T-helper 2 cell (primary cell): ENCODE results near the gene RBM48.
"Not testable (repeated sequence)": the region's sequence is repeated elsewhere in the genome, so short reads cannot be mapped to it uniquely, and the experiment has no call there.

Source experiments
- DNase-seq, 5 experiments: peaks; one replicate each; pipeline versions ENCODE4 v3.0.0 to v3.0.0-alpha.2; 2012 to 2022
- total RNA-seq, 2 donors: gene quantifications; one replicate each; lab custom pipeline; 2026; lab: John Stamatoyannopoulos, UW

RBM48 gene
- 35.2 to 45.9 reads per million in 2 donors for total RNA-seq

GRCh38 chr7:92528188-92528957 is at the start of gene RBM48, which contains the start of gene PEX1:
RBM48 (plus strand) TSS chr7:92528795; CDS start chr7:92528814, 19 bp downstream.
PEX1 (minus strand) TSS chr7:92528520; CDS start chr7:92528435, 85 bp downstream.
- DNase-seq, result peak; percentile 90 to 100 (median 94)

- not testable (repeated sequence) for DNase-seq
These were observed 49.4 kb upstream of the RBM48 start for GRCh38 chr7:92479146-92479545.

GRCh38 chr7:92483624-92484023 is 45.0 kb upstream of the RBM48 start:
- not testable (repeated sequence) for DNase-seq

- not testable (repeated sequence) for DNase-seq
These were observed 44.4 kb upstream of the RBM48 start for GRCh38 chr7:92484226-92484625.

- DNase-seq, result no peak
These were observed 43.2 kb upstream of the RBM48 start for GRCh38 chr7:92485267-92485892.

- no peak for DNase-seq
These were observed 42.6 kb upstream of the RBM48 start for GRCh38 chr7:92485974-92486373.

GRCh38 chr7:92487804-92488203 is 40.8 kb upstream of the RBM48 start:
- no peak for DNase-seq

GRCh38 chr7:92489634-92490033 is 39.0 kb upstream of the RBM48 start:
- no peak for DNase-seq

- no peak for DNase-seq
These were observed 31.7 kb upstream of the RBM48 start for GRCh38 chr7:92496876-92497275.

GRCh38 chr7:92498557-92498956 is 30.0 kb upstream of the RBM48 start:
- DNase-seq, result peak in 1 of 5 experiments; percentile 79

GRCh38 chr7:92503767-92504166 is 24.8 kb upstream of the RBM48 start:
- peak in 1 of 5 experiments; percentile 6 for DNase-seq

GRCh38 chr7:92504563-92504962 is 24.0 kb upstream of the RBM48 start:
- no peak for DNase-seq

GRCh38 chr7:92506363-92506762 is 22.2 kb upstream of the RBM48 start:
- no peak for DNase-seq

GRCh38 chr7:92508946-92509345 is 19.6 kb upstream of the RBM48 start:
- DNase-seq, result no peak

- DNase-seq, result no peak
These were observed 15.3 kb upstream of the RBM48 start for GRCh38 chr7:92513167-92513902.

GRCh38 chr7:92517631-92518030 is 11.0 kb upstream of the RBM48 start:
- DNase-seq, result no peak

- no peak for DNase-seq
These were observed 8.6 kb upstream of the RBM48 start for GRCh38 chr7:92520024-92520423.

GRCh38 chr7:92523110-92523509 is 5.5 kb upstream of the RBM48 start:
- DNase-seq, result no peak

- peak; percentile 19 to 72 (median 40) for DNase-seq
These were observed 1.1 kb upstream of the RBM48 start for GRCh38 chr7:92527300-92528187.

- no peak for DNase-seq
These were observed 316 bp downstream of the RBM48 start for GRCh38 chr7:92528958-92529264.

- DNase-seq, result no peak
These were observed 6.0 kb downstream of the RBM48 start for GRCh38 chr7:92534572-92534971.

- not testable (repeated sequence) for DNase-seq
These were observed 14.9 kb downstream of the RBM48 start for GRCh38 chr7:92543542-92543941.
